MCF 10A (cell line): Measurements from ENCODE around the gene OLIG2. TPM values are rescaled to one million over a fixed set of nuclear protein-coding genes. Genes with fewer than 3 reads are reported as not detected.

Experiments used
- BruUV-seq: library from RNA; stranded (reverse); fragments of 400-500 nt; replicated peaks from 2 replicates; lab custom pipeline; 2021; lab: Mats Ljungman, UMichigan
- CTCF ChIA-PET: fragments of 300-600 bp; sonication (Branson Sonifier 250); formaldehyde crosslinking; extraction: SDS; loops from one replicate; lab custom pipeline; 2021; ENCODE audit warnings: antibody characterized with exemption, inconsistent platforms; lab: Yijun Ruan, JAX
- POLR2A ChIA-PET: fragments of 300-600, 350-650 bp; sonication (Branson Sonifier 250); formaldehyde crosslinking; extraction: SDS; loops from one replicate; lab custom pipeline; 2020; ENCODE audit warnings: antibody characterized with exemption, inconsistent platforms; lab: Yijun Ruan, JAX
- DNase-seq: peaks from one replicate; pipeline ENCODE4 v3.0.0-alpha.2; 2018; ENCODE audit not compliant: unreplicated experiment
- H3K27ac Mint-ChIP-seq: one replicate; pipeline ENCODE4 v1.8.0; 2022; ENCODE audit warnings: mild to moderate bottlenecking, low read depth, mixed read lengths; ENCODE audit not compliant: unreplicated experiment
- H3K27me3 Mint-ChIP-seq: one replicate; pipeline ENCODE4 v1.8.0; 2022; ENCODE audit warnings: mixed read lengths; ENCODE audit not compliant: insufficient read depth, unreplicated experiment
- H3K36me3 Mint-ChIP-seq: one replicate; pipeline ENCODE4 v1.8.0; 2022; ENCODE audit warnings: mild to moderate bottlenecking, moderate library complexity, mixed read lengths; ENCODE audit not compliant: insufficient read depth, unreplicated experiment
- H3K4me1 Mint-ChIP-seq: one replicate; pipeline ENCODE4 v1.8.0; 2022; ENCODE audit warnings: mixed read lengths; ENCODE audit not compliant: insufficient read depth, unreplicated experiment
- H3K4me3 Mint-ChIP-seq: one replicate; pipeline ENCODE4 v1.8.0; 2022; ENCODE audit warnings: mild to moderate bottlenecking, moderate library complexity, mixed read lengths; ENCODE audit not compliant: unreplicated experiment
- H3K9me3 Mint-ChIP-seq: one replicate; pipeline ENCODE4 v1.8.0; 2022; ENCODE audit warnings: mixed read lengths; ENCODE audit not compliant: unreplicated experiment
- intact Hi-C: fragments of 100-400 bp; cut with micrococcal nuclease; formaldehyde crosslinking; loops from 2 replicates; pipeline ENCODE4 v1.14.1; 2022
- total RNA-seq: library from RNA; stranded (reverse); gene quantifications from 2 replicates; pipeline ENCODE4 v1.2.3, GENCODE V29; 2022
- TF ChIP-seq, protein P1 (sequence below): fragments of 200-600 bp; IDR thresholded peaks from one replicate; pipeline ENCODE4 v1.8.0; 2022; ENCODE audit warnings: antibody characterized with exemption, mild to moderate bottlenecking; ENCODE audit not compliant: unreplicated experiment

OLIG2 gene
- total RNA-seq, 1 experiment from 2014 or later, result not detected

DNA sequence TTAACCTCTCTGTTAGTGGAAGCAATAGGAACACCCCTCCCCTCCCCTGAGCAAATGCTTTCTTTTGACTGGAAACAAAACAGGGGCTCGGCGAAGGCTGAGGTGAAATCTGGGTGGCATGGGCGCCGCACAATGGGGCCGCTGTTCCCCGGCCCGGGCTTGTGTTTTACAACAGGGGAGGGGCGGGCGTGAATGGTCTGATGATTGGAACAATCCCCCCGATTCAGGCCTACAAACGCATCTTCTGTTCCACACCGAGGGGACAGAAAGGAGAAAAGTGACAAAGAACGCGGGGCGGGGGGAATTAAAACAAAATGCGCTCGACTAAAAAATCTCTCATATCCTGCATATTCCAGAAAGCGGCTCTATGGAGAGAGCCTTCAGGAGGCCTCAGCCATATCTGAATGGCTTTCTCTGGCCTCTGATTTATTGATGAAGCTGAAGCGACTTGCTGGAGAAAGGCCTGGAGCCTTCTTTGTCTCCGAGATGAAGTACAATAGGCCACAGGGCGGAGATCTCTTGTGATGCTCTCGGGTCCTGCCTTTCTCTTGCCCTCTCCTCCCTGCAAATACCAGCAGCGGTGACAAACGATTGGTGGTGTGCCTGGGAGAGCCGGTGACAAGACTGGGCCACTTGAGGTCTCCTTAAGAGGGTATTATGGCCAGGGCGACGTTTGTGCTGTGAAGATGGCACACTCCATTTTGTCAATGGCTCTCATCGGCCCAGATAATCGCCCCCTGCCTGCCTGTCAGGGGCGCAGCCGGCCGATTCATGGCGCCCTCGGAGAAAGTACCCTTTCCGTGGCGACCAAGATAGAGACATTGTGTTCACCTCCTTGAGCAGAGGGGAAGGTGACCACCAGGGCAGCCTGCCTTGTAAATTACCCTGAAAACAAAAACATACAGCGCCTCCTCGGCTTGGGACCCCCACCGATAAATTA, 47.1 kb upstream of the OLIG2 start:
- intact Hi-C loops, result no loop called here
- Mint-ChIP-seq H3K36me3 (no peaks in the 10 kb centered on the region), H3K4me1 (no peaks in the 10 kb centered on the region), H3K27me3 (peaks cover 83% of the 10 kb centered on the region), H3K27ac (no peak overlapping the region), H3K9me3 (no peaks in the 10 kb centered on the region), H3K4me3 (no peak overlapping the region)
- POLR2A ChIA-PET, result no interaction called here
- CTCF ChIA-PET, result no interaction called here
- TF ChIP-seq, protein P1, sequence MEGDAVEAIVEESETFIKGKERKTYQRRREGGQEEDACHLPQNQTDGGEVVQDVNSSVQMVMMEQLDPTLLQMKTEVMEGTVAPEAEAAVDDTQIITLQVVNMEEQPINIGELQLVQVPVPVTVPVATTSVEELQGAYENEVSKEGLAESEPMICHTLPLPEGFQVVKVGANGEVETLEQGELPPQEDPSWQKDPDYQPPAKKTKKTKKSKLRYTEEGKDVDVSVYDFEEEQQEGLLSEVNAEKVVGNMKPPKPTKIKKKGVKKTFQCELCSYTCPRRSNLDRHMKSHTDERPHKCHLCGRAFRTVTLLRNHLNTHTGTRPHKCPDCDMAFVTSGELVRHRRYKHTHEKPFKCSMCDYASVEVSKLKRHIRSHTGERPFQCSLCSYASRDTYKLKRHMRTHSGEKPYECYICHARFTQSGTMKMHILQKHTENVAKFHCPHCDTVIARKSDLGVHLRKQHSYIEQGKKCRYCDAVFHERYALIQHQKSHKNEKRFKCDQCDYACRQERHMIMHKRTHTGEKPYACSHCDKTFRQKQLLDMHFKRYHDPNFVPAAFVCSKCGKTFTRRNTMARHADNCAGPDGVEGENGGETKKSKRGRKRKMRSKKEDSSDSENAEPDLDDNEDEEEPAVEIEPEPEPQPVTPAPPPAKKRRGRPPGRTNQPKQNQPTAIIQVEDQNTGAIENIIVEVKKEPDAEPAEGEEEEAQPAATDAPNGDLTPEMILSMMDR, result no peak
- BruUV-seq, result no TSS peak
- no peak for DNase-seq

DNA sequence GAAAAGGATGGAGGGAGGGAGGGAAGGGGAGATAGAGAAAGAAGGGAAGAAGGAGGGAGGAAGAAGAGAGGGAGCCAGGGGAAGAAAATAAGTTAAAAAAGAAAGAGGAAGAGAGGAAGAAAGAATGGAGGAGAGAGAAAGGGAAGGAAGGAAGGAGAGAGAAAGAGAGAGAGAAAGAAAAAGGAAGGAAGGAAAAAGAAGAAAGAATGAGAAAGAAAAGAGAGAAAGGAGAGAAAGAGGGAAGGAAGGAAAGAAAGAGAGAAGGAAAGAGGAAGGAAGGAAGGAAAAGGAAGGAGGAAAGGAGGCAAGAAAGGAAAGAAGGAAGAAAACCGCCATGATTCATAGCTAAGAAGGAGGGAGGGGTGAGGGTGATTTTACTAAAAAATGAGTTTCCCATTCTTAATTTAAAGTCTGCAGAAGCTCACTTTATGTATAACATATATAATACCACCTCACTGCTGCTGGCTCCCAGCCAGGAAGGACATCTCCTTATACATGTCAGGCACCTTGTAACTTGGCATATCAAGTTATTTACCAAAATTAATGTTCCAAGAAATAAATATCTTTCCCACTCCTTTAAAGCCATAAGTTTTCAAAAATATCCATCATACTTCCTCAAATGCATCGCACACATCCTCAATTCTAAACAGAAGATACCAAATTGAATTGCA, 46.0 kb upstream of the OLIG2 start:
- Mint-ChIP-seq H3K27ac (no peak overlapping the region), H3K27me3 (peaks cover 78% of the 10 kb centered on the region), H3K4me3 (no peak overlapping the region), H3K9me3 (no peaks in the 10 kb centered on the region), H3K36me3 (no peaks in the 10 kb centered on the region), H3K4me1 (no peaks in the 10 kb centered on the region)
- BruUV-seq, result no TSS peak
- intact Hi-C loops, result no loop called here
- CTCF ChIA-PET, result no interaction called here
- POLR2A ChIA-PET, result no interaction called here
- no peak for DNase-seq
- TF ChIP-seq, protein P1, result no peak

DNA sequence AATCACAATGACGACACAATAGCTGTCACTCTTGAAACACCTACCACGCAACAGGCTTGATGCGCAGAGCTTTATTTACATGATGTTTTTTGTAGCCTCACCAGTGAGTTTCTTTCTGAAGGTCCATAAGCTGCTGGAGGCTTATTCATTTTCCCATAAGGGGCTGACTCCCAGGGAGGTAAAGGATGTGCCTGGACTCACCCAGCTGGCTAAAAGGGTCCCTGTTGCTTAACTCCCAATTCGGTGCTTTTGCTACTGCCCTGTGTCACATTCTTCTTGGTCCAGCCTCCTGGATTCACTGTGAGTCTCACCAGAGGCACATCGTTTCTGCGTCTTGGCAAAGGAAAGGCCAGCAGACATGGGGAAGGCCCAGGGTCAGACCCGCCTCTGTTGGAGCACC, 44.6 kb upstream of the OLIG2 start:
- intact Hi-C loops, result no loop called here
- Mint-ChIP-seq H3K9me3 (no peaks in the 10 kb centered on the region), H3K27ac (no peak overlapping the region), H3K4me3 (no peak overlapping the region), H3K36me3 (no peaks in the 10 kb centered on the region), H3K4me1 (no peaks in the 10 kb centered on the region), H3K27me3 (peaks cover 65% of the 10 kb centered on the region)
- ChIA-PET CTCF (interaction anchor here (0.6 to 0.9 kb wide), 2 partner anchors 10 to 145 kb away, joined by 3 to 4 read pairs; no protein-coding TSS in a partner anchor), POLR2A (no interaction called here)
- TF ChIP-seq, protein P1, result no peak
- DNase-seq, result no peak
- no TSS peak for BruUV-seq

DNA sequence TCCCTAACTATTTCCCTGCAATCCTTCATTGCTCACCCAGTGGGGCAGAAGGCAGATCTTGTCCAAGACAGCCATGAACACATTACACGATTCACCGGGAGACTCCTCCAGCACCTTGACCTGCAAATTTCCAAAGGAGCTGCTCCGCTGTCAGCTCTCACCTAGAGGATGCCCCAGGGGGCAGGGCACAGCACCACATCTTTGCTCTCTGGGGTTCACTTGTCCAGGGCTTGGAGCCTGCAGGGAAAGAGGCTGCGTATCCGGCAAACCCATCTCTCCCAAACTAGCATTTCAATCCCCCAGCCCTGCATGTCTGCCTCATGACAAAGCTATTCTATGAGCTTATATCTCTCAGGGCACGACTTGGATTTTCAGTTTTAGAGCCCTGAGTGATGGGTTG, 35.1 kb upstream of the OLIG2 start:
- DNase-seq, result no peak
- Mint-ChIP-seq H3K4me1 (peaks cover 7% of the 10 kb centered on the region), H3K27me3 (peaks cover 46% of the 10 kb centered on the region), H3K9me3 (no peaks in the 10 kb centered on the region), H3K4me3 (no peak overlapping the region), H3K36me3 (no peaks in the 10 kb centered on the region), H3K27ac (no peak overlapping the region)
- intact Hi-C loops, result loop anchor here (5.0 to 10.0 kb wide), 2 partner anchors 48 to 454 kb away; no protein-coding TSS in a partner anchor
- TF ChIP-seq, protein P1, result no peak
- BruUV-seq, result no TSS peak
- CTCF ChIA-PET, result interaction anchor here (0.6 to 7.2 kb wide), 6 partner anchors 12 to 166 kb away, joined by 3 to 119 read pairs (median 4); no protein-coding TSS in a partner anchor
- POLR2A ChIA-PET, result interaction anchor here (0.6 to 0.8 kb wide), 2 partner anchors 19 to 1191 kb away, joined by 3 read pairs; no protein-coding TSS in a partner anchor
